HG03175 (cell line): Measurements from ENCODE around the gene FTO.
A peak's percentile ranks its signal among the peaks of the same experiment; 100 is the strongest.
"Not testable (repeated sequence)": the region's sequence is repeated elsewhere in the genome, so short reads cannot be mapped to it uniquely, and the experiment has no call there.

Experiments
- ATAC-seq: cut with Tn5 transposase; IDR thresholded peaks from one replicate; pipeline ENCODE4 v1.9.1; 2021; ENCODE audit warnings: mild to moderate bottlenecking, moderate library complexity; ENCODE audit not compliant: unreplicated experiment

The FTO gene

DNA sequence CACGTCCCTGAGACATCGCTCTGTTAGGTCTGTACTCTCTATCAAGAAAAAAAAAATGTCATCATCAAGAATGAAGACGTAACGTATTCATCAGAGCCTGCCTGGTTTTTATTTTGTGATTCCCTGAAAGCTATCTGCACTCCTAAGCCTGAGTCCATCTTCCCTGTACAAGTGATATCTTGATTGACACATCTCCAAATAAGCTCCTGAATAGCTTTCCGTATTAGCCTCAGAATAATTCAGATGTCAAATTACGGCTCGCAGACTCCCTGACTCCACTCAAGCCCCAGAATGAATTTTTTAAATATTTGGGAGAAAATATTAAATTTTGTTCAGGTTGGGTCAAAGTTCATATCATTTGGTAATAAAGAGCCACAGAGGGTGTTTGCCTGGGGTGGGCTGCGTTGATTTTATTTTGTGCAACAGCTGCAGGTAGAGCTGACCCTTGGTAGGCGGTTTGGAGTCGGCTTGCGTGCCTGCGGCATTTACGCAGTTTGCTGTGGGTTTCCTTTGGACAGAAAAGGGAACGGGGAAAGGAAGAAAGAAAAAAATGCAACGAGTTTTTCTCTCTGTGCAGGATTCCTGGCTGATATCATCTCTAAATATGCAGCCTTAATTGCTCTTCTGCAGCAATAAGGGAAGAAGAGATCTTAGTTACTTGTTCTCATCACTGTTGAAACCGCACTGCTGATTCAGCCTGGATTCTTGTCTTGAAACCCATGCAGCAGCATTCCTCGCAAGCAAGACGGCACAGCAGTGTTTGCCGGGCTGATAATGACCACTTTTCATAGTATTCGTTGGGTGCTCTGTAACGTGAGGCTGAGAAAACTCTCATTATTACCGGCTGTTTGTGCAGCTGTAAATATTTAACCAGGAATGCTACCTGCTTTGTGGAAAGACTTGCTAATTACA lies 467.9 kb downstream of the FTO start:
- no peak for ATAC-seq

DNA sequence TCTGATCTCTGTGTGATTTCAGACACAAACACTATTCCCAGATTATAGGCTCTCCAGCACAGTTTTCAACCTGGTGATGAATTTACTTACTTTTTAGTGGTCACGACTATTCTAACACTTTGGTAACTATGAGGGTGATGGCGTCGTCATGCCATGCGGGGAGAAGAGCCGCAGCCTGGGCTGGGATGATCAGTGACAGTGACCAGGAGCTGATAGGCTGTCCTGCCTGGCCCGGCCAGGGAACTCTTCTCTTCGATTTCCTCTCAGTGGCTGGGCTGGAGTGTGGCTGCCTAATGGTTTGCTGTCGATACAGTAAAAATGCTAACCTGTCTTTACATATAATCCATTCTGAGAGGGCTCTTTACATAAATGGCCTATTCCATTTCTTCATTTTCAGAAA lies 469.5 kb downstream of the FTO start:
- no peak for ATAC-seq

DNA sequence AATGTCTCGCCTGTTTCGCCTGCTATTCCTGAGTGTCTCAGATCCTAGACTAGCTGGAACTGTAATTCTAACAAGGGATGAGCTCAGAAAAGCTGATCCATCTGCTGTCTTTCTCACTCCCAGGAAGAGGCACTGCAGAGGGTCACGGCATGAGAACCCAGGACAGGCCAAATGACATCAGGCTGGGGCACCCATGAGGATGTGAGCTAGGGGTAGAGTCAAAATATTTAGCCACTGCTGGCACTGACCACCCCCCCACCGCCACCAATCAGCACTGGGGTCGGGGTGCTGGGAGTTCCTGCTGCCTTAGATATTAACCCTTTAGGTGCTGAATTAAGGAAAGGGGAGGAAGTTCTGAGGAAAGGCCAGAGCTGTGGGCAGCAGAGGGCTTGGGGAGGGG lies 470.2 kb downstream of the FTO start:
- ATAC-seq = no peak

DNA sequence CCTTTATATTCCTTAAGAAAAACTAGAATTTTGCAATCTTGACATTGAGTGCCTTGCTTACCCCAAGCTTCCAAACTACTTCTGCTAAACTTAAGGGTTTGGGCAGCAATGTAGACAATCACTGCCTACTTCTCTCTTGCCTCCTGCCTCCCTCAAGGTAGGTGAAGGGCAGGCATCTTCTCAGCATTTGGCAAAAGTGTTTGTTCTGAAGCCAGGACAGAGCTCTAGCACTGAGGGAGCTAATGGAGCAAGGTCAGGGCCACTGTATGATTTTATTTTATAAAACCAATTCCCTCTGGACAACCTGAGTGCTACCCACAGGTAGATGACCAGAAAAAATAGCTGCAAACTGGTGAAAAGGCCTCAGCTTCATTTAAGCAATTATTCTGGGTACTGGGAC lies 470.8 kb downstream of the FTO start:
- no peak for ATAC-seq

DNA sequence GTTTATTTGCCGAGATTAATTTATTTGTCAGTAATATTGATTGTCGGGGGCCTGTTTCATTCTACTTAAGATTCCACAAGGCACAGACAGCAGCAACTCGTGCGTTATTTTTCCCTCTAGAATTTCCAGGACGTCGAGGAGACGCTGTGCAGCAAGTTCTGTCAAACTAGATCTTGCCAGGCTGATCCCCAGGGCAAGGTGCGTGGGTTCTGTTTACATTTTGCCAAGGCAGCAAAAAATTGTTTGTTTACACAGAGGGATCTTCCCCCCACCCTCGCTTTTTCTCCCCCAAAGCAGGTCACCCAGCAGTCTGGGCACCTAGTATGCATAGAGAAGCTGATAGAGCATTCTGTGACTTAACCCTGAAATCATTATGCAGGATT lies 471.2 kb downstream of the FTO start:
- ATAC-seq = no peak

DNA sequence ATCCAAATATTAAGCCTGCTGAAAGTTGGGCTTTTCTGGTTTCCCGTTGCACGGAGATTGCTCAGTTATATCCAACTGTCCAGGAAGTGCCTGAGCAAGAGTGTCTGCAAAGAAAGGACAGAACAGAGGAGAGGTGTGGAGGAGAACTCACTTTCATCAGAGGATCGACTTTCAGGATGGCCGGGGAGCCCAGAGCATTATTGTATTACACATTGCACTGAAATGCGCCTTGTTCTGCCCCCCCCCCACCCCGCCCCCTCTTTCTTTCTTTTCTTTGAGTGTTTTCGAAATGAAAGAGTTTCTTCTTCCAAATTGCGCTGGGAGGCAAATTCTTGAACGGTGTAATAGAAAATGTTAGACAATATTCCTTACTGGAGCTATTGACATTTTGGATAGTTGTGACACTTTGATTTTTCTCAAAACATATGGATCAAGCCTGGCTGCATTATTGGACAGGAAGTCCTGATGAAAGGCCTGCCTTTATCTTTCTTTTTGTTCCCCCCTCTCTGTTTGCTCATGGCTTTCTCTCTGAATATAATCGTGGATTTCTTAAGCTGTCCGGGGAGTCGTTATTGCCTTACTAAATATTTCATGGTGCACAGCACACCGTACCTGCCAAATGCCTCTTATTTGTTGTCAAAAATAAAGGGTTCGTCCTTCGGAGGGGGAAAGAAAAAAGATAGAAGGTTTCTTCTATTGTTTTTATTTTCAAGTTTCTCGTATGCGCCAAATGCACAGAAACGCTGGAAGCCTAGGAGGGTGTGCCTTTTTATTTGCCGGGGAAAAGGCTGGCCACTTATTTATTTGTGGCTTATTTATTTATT lies 471.8 kb downstream of the FTO start:
- no peak for ATAC-seq

DNA sequence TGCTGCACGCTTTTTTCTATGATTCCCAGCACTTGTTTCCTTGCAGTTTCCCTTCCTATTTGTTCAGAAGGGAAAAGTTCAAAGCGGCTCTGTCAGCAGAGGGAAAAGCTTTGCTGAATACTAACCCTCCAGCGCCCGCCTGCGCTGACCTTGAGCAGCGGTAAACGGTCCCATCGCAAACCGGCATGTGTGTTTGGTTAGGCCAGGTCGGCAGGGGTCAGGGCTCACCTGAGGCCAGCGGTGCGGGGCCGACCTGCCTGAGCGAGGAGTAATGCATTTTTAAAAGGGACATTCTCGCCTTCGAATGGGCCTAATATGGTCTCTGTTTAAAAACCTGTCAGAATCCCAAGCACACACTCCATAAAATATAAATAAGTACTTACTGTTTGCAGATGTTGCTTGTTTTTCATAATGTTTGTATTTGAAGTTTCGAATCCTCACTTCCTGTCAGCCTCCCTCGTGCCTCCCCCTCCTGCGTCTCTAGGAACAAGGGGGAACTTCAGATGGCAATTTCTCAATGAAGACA lies 472.5 kb downstream of the FTO start:
- ATAC-seq = no peak

DNA sequence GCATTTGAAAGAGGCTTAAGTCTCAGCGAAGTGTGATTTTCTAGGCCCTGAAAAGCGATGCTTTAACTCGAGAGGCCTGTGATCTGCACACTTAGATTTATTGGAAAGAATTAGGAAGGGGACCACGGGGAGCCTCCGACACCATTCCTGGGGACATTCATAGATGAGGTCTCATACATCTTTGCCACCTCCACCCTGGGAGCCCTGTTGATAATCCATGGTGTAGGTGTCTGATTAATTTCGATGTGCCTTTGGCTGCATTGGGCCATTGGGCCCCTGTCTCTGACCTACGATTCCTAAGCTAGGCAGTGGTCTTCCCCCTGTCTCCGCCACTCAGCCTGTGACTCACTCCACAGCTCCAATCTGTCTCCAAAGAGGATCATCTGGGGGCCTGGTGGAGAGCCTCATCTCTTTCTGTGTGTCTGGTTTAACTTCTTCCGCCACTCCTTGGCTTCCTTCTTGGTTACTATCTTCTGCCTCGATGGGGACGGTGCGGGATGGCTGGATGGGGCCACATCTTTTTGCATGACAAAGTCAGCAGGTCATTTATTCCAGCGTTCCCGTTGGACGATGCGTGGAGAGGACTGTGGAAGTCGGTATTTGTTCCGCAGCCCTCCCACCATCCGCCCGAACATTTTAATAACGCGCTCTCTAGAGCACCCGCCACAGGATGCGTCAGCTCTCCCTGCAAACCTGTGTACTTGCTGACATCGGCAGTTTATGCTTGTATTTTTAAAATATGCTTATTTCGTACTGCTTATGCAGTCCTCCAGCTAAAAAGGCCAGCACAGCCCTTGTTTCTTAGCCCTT lies 473.3 kb downstream of the FTO start:
- no peak for ATAC-seq

DNA sequence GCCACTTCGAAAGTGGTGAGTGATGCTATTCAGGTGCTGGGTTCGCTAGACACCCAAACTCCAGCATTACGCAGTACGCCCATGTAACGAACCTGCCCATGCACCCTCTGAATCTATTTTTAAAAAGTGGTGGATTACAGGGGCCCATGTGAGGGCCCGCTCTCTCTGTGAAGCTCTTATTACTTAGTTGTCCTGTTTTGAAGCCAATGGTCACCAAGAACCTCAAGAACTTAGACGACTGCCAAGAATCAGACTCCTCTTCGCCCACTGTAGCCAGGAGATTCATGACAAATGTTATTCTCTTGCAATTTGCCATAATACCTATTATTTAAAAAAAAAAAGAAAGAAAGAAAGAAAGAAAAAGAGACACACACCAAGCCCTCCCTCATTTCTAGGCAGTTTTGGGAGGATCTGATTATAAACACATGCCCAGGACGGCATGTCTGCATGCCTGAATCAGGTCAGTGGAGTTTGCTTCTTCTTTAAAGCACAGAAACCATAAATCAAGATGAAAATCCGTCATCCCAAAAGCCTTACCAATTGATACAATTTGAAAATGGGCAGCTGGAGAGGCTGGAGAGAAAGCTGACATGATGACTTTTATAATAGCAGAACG lies 474.0 kb downstream of the FTO start:
- ATAC-seq = no peak

DNA sequence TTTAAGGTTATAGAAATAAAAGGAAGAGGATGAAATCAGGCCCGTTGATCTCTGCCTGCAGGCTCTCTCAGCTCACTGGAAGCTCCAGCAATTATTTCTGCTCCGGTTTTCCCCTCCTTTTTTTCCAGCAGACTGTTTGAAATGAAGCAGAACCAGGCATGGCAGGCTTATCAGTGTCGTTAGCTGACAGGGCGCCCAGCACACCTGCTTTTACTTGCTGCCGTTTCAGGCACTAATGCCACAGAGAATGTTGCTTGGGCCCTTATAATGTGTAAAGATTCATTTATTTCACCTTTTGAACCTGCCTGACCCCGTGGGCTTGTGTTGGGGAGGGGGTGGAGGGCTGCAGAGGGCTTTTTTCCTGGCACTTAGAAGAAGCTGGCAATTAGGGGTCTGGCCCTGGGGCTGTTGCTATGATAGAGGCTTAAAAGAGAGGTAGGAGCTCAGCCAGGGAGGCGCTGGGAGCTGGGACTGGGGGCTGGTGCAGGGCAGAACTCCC lies 474.6 kb downstream of the FTO start:
- no peak for ATAC-seq

DNA sequence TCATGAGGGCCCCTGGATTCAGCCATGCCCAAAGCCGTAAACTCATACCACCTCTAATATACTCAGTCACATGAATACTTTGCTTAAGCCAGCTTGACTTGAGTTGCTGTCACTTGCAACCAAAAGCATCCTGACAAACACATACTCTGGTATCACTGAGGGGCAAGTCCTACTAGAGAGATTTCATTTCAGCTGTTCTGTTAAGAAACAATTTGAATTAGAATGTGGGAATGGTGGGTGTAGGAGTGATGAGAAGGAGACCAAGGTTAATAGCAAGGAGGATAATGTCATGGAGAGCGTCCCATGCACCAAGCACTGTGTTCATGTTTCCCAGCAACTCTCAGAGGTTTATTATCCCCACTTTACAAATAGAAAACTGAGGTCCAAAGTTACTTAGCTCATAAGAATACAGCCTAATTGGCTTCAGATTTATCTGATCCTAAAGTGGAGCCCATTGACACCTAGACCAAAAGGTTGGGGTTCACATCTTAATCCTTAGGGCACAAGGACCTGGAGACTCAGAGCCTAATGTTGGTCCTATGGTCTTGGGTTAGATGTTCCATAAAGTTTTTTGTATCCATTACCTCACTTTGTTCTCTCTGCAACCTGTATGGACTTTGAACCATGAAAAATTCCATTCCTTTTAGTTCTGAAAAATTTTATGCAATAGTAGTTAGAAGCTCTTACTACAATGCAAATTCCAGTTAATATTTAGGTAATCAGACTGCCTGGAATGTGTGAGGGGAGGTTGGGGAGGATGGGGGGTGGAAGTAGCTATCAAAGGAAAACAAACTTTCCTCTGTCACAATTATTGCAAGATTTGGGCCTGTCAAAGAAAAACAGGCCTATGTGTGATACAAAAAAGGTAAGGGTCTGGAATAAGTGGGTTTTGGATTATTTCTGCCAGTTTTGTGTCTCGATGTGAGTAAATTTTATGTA lies 476.7 kb downstream of the FTO start:
- no peak for ATAC-seq

DNA sequence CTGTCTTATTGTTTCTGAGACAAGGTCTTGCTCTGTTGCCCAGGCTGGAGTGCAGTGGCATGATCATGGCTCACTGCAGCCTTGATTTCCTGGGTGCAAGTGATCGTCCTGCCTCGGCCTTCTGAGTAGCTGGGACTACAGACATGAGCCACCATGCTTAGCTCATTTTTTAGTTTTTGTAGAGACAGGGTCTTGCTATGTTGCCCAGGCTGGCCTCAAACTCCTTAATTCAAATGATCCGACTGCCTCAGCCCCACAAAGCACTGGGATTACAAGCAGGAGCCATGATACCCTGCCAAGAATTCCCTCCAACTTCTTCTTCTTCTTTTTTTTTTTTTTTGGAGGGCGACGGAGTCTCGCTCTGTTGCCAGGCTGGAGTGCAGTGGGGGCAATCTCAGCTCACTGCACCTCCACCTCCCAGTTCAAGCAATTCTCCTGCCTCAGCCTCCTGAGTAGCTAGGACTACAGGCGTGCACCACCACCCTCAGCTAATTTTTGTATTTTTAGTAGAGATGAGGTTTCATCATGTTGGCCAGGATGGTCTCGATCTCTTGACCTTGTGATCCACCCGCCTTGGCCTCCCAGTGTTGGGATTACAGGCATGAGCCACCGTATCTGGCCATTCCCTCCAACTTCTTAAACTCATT lies 477.9 kb downstream of the FTO start:
- ATAC-seq = not testable (repeated sequence)

DNA sequence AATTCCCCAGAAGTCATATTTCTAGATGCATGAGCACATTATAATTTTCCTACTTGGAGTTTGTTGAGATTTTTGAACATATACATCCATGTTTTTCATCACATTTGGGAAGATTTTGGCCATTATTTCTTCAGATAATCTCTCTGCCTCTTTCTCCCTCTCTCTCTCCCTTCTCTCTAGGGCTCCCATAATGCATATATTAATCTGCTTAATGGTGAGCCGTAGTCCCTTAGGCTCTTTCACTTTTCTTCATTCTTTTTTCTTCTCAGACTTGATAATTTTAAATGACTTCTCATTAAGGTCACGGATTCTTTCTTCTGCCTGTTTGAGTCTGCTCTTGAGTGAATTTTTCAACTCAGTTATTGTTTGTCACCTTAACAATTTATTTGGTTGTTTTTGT lies 481.1 kb downstream of the FTO start:
- ATAC-seq = no peak

DNA sequence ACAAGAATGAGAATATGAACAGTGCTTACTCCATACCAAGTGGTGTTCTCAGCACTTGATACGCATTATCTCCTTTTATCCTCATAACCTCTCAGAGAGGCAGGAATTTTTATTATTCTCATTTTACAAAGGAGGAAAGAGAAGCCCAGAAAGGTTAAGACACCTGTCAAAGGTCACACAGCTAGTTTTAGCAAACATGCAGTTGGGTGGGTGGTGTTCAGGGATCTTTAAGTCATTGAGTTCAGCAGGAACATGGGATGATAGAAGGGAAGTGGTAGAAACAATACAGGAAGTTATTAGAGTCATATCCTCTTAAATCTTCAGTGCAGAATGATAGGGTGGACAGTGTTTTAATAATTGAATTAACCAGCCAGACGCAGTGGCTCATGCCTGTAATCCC lies 487.2 kb downstream of the FTO start:
- ATAC-seq = no peak

DNA sequence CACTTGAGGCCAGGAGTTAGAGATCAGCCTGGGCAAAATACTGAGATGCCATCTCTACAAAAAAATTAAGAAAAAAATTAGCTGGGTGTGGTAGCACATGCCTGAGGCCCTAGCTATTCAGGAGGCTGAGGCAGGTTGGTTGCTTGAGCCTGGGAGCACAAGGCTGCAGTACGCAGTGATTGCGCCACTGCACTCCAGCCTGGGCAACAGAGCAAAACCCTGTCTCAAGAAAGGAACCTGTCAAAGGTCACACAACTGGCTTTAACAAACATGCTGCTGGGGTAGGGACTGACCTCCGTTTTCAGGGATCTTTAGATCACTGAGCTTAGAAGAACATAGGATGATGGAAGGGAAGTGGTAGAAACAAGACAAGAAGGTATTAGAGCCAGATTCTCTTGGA lies 487.6 kb downstream of the FTO start:
- ATAC-seq = no peak

DNA sequence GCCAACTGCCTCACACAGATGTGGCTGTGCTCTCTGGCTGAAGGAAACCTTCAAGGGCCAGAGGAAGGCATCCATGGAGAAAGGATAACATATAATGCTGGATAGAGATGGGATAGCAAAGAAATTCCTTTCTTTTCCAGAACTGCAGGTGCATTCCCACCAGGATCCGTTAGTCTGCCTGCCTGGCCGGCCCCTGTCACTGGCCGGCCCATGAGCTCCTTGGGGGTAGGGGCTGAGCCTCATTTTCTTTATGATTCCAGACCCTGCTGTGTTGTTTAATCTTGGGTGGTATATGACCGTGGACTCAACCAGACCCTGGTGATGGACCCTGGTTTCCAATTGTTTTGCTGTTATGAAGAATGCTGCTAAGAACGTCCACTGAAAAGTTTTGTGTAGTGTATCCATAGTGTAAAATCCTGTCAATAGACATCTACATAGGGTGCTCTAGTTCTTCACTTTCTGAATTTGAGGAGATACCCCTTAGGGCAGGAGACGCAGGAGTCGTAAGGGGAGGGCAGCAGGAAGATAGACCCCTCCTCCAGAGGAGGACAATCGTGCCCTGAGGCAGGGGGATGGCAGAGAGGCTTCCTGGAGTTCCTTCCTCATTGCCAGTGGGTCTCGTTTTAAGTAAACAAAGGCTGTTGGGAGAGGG lies 489.2 kb downstream of the FTO start:
- no peak for ATAC-seq

DNA sequence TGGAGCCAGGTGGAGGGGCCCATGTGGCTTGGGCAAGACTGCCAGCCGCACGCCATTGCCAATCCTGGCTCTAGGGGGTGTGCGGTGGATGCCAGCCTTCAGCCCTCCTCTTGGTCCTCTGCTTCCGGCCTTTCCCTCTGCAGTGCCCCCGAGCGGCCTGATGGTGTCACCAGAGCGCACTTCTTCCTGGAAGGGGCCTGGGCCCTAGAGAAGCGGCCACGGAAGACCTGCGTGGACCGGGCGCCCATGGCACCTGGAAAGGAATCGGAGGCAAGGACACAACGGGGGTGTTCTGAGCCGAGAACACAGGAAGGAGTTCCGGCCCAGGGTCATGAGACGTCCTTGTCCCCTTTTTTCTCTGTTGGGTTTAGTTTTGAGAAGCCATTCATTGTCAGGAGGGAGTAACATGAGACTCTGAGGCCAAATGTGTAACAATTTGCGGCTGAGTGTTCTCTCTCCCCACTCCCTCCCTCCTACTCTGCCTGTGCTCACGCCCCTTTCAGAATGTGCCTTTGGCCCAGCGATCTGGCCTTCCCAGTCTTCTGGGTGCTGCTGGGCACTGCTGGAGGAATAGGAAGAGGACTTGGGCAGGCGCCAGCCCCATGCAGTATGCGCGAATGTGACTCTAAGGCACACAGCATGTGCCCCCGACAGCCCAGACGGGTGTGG lies 489.8 kb downstream of the FTO start:
- peak; percentile 91 for ATAC-seq

DNA sequence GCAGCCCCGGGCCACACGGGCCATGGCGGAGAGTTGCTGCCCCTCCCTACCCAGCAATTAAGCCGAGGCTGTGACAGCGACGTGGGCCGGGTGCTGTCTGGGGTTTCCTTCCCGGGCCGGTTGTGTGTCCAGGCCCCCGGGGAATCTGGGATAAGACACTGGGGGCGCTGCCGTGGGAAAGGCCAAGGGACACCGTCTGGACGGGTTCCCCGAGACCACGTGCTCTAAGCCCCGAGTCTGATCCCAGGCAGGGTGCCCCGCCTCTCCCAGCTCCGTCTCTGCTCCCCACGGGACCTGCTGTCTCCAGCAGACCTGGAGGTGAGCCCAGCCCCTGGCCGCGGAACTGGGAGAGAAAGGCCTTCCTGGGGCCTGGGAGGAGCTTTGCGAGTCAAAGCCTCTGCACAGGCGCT lies 490.4 kb downstream of the FTO start:
- no peak for ATAC-seq
